ENCODE results near the gene GDPD4.
"Not testable (repeated sequence)": the region's sequence is repeated elsewhere in the genome, so short reads cannot be mapped to it uniquely, and the experiment has no call there.

The GDPD4 gene
- total RNA-seq, result 0 to 1.3 (median 0) reads per million in 17 experiments

- DNase-seq, result no peak
These were observed at the start of gene GDPD4 for GRCh38 chr11:77301510-77301909. TSS of gene GDPD4 (minus strand) at chr11:77301686. CDS start at chr11:77285137, 16,549 bp downstream.

- DNase-seq, result no peak
These were observed 46.5 kb upstream of the GDPD4 start for GRCh38 chr11:77347948-77348347.

- no peak for DNase-seq
These were observed 45.6 kb upstream of the GDPD4 start for GRCh38 chr11:77346906-77347603.

- DNase-seq, result no peak
These were observed 44.1 kb upstream of the GDPD4 start for GRCh38 chr11:77345621-77346020.

GRCh38 chr11:77340501-77340900 is 39.0 kb upstream of the GDPD4 start:
- DNase-seq, result no peak

- no peak for DNase-seq
These were observed 30.8 kb upstream of the GDPD4 start for GRCh38 chr11:77332259-77332658.

- DNase-seq, result no peak
These were observed 23.7 kb upstream of the GDPD4 start for GRCh38 chr11:77325159-77325558.

GRCh38 chr11:77324508-77324907 is 23.0 kb upstream of the GDPD4 start:
- DNase-seq, result no peak

GRCh38 chr11:77322926-77323590 is 21.6 kb upstream of the GDPD4 start:
- DNase-seq, result no peak

GRCh38 chr11:77322506-77322905 is 21.0 kb upstream of the GDPD4 start:
- no peak for DNase-seq

GRCh38 chr11:77320351-77320750 is 18.9 kb upstream of the GDPD4 start:
- no peak for DNase-seq

- DNase-seq, result no peak
These were observed 17.1 kb upstream of the GDPD4 start for GRCh38 chr11:77318600-77318999.

- no peak for DNase-seq
These were observed 15.4 kb upstream of the GDPD4 start for GRCh38 chr11:77316733-77317342.

GRCh38 chr11:77312107-77312506 is 10.6 kb upstream of the GDPD4 start:
- no peak for DNase-seq

GRCh38 chr11:77311701-77312100 is 10.2 kb upstream of the GDPD4 start:
- DNase-seq, result no peak

- DNase-seq, result no peak
These were observed 9.2 kb upstream of the GDPD4 start for GRCh38 chr11:77310721-77311120.

GRCh38 chr11:77309401-77310085 is 8.1 kb upstream of the GDPD4 start:
- no peak for DNase-seq

- DNase-seq, result no peak
These were observed 7.4 kb upstream of the GDPD4 start for GRCh38 chr11:77308838-77309237.

GRCh38 chr11:77303328-77303727 is 1.8 kb upstream of the GDPD4 start:
- DNase-seq, result no peak

- DNase-seq, result no peak
These were observed 1.3 kb upstream of the GDPD4 start for GRCh38 chr11:77302752-77303151.

- DNase-seq, result no peak
These were observed 791 bp downstream of the GDPD4 start for GRCh38 chr11:77300695-77301094.

- DNase-seq, result not testable (repeated sequence)
These were observed 1.5 kb downstream of the GDPD4 start for GRCh38 chr11:77300028-77300427.

- DNase-seq, result no peak
These were observed 1.9 kb downstream of the GDPD4 start for GRCh38 chr11:77299528-77299993.
